Cardiac fibroblast (primary cell): ENCODE data around the gene TUBB.

Source experiments
- DNase-seq, 2 donors: peaks; one replicate each; pipeline versions ENCODE4 v3.0.0 to v3.0.0-alpha.2; 2010; ENCODE audit warnings: low read depth in 2 of 2
- H3K4me3 ChIP-seq, 2 donors: replicated peaks in 1 of 2; 1 replicate in 1 of 2; 2 replicates in 1 of 2; pipeline ENCODE4 v1.5.1; 2011; ENCODE audit warnings: low read depth in 2 of 2, low read length in 2 of 2, mild to moderate bottlenecking in 2 of 2, moderate library complexity in 1 of 2
- CTCF ChIP-seq: IDR thresholded peaks from one replicate; pipeline ENCODE4 v1.5.1; 2011; ENCODE audit warnings: low read depth, mild to moderate bottlenecking, low read length, inconsistent platforms

Gene TUBB

GRCh38 chr6:30740540-30740870 is 20.4 kb downstream of the TUBB start:
- no peak for TF ChIP-seq CTCF
- peak in 1 of 2 donors; percentile 53 for DNase-seq
- no peak overlapping the region for H3K4me3 ChIP-seq

- peak; percentile 48 to 65 for DNase-seq
- TF ChIP-seq CTCF: no peak
- H3K4me3 ChIP-seq: peak overlapping the region; percentile 64 to 99
Observed at GRCh38 chr6:30741063-30741779, 21.1 kb downstream of the TUBB start.

DNA sequence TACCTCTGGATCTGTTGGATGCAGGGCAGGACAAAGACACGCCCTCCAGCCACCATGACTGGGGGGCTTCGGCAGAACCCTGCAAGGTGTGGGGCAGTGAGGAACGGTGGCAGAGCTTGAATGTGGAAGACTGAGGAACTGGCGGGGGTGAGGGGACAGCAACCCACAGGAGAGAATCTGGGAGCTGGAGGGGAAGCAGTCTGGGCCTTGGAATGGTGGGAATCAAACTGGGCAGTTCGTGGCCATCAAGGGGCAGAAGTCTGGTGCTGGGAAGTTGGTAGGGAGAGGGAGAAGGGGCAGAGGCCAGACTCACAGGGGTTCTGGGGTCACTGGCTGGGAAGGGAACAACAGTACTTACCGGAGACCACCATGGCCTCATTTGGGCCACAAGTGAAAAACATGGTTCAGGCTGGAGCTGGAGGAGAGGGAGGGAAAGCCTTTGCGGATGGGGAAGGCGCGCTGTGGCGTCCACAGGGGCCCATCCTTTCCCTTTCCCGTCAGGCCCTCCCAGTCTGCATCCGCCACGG is 21.7 kb downstream of the TUBB start:
- TF ChIP-seq CTCF: no peak
- DNase-seq: peak in 1 of 2 donors; percentile 89
- peak overlapping the region; percentile 64 to 99 for H3K4me3 ChIP-seq

- no peak for TF ChIP-seq CTCF
- H3K4me3 ChIP-seq: peak within 1 kb of the TSS; percentile 89 to 99
- DNase-seq: peak; percentile 97 to 99
Observed at GRCh38 chr6:30742316-30743098, 22.4 kb downstream of the TUBB start, which contains the start of gene FLOT1. TSS of gene FLOT1 (minus strand) at chr6:30742687. CDS start at chr6:30742189, 498 bp downstream.

- peak overlapping the region; percentile 89 to 99 for H3K4me3 ChIP-seq
- peak; percentile 46 to 55 for DNase-seq
Observed at GRCh38 chr6:30743099-30744053, 23.2 kb downstream of the TUBB start.

More at GRCh38 chr6:30743099-30744053, 23.2 kb downstream of the TUBB start:
- TF ChIP-seq CTCF: no peak
